ENCODE data around the gene ARNT2. TPM values are rescaled to one million over a fixed set of nuclear protein-coding genes. Genes with fewer than 3 reads are reported as not detected.

Gene ARNT2
- polyA plus RNA-seq, 2 of the 4 experiments (the other 2 are of a cell fraction): 8.9 to 17.0 TPM

DNA sequence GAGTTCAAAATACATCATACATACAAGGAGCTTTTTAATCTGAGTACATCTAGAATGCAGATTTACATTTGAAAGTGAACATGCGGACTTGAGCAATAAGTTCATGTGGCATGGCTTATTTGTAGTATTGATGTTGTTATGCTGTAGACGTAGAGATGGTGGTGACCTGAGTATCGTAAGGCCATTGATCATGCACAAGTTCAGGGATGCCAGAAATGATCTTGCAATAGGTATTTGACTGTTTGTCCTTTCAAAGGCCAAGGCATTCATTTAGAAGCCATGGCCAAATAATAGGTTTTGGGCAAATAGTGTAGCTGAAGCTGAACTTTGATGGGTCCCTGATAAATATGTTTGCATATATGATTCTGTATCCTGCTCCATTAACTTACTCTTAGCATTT lies 35.0 kb downstream of the ARNT2 start:
- Histone ChIP-seq H3K4me2 (no peak overlapping the region), H3K4me1 (peaks cover 25% of the 10 kb centered on the region), H3K4me3 (no peak overlapping the region), H3K27ac (no peak overlapping the region), H3K9me3 (no peaks in the 10 kb centered on the region)
- DNase-seq (ENCODE audit: low read depth in 1 of 2, low spot score in 1 of 2) (no peak), FAIRE-seq (peak; percentile 46), ATAC-seq (no peak)
- CTCF ChIA-PET: interaction anchor here (0.9 to 1.8 kb wide), 8 partner anchors 13 to 515 kb away, joined by 3 to 5 read pairs (median 4); partner anchors contain the start of gene CEMIP
- POLR2A ChIA-PET: no interaction called here
- TF ChIP-seq POLR2AphosphoS2 (conservative IDR thresholded peaks at IDR 0.05; ENCODE audit: low read length) (no peak), CEBPB (IDR thresholded peaks at IDR 0.05) (no peak), CBX2 (IDR thresholded peaks at IDR 0.05; ENCODE audit: borderline replicate concordance, low read depth) (no peak), CHD2 (IDR thresholded peaks at IDR 0.05; ENCODE audit: low read length, partially characterized antibody) (no peak), MAFK (IDR thresholded peaks at IDR 0.05; ENCODE audit: partially characterized antibody) (no peak), RNF2 (IDR thresholded peaks at IDR 0.05; ENCODE audit: borderline replicate concordance, low read depth) (no peak), PHF8 (IDR thresholded peaks at IDR 0.05; ENCODE audit: borderline replicate concordance, low read depth) (no peak), EHMT2 (IDR thresholded peaks at IDR 0.05; ENCODE audit: low read depth) (no peak), HOXB5 (CRISPR knock-in tag; IDR thresholded peaks at IDR 0.05) (no peak), EP300 (IDR thresholded peaks at IDR 0.05) (no peak), RFX5 (IDR thresholded peaks at IDR 0.05) (no peak), BHLHE40 (IDR thresholded peaks at IDR 0.05; ENCODE audit: low read depth, low read length) (no peak)
- TF ChIP-seq, protein P1, sequence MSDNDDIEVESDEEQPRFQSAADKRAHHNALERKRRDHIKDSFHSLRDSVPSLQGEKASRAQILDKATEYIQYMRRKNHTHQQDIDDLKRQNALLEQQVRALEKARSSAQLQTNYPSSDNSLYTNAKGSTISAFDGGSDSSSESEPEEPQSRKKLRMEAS (IDR thresholded peaks at IDR 0.05): no peak
- TF ChIP-seq, protein P2, sequence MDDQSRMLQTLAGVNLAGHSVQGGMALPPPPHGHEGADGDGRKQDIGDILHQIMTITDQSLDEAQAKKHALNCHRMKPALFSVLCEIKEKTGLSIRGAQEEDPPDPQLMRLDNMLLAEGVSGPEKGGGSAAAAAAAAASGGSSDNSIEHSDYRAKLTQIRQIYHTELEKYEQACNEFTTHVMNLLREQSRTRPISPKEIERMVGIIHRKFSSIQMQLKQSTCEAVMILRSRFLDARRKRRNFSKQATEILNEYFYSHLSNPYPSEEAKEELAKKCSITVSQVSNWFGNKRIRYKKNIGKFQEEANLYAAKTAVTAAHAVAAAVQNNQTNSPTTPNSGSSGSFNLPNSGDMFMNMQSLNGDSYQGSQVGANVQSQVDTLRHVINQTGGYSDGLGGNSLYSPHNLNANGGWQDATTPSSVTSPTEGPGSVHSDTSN (IDR thresholded peaks at IDR 0.05): no peak
- TF ChIP-seq, protein P3, sequence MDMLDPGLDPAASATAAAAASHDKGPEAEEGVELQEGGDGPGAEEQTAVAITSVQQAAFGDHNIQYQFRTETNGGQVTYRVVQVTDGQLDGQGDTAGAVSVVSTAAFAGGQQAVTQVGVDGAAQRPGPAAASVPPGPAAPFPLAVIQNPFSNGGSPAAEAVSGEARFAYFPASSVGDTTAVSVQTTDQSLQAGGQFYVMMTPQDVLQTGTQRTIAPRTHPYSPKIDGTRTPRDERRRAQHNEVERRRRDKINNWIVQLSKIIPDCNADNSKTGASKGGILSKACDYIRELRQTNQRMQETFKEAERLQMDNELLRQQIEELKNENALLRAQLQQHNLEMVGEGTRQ (IDR thresholded peaks at IDR 0.05): no peak
- TF ChIP-seq, protein P4, sequence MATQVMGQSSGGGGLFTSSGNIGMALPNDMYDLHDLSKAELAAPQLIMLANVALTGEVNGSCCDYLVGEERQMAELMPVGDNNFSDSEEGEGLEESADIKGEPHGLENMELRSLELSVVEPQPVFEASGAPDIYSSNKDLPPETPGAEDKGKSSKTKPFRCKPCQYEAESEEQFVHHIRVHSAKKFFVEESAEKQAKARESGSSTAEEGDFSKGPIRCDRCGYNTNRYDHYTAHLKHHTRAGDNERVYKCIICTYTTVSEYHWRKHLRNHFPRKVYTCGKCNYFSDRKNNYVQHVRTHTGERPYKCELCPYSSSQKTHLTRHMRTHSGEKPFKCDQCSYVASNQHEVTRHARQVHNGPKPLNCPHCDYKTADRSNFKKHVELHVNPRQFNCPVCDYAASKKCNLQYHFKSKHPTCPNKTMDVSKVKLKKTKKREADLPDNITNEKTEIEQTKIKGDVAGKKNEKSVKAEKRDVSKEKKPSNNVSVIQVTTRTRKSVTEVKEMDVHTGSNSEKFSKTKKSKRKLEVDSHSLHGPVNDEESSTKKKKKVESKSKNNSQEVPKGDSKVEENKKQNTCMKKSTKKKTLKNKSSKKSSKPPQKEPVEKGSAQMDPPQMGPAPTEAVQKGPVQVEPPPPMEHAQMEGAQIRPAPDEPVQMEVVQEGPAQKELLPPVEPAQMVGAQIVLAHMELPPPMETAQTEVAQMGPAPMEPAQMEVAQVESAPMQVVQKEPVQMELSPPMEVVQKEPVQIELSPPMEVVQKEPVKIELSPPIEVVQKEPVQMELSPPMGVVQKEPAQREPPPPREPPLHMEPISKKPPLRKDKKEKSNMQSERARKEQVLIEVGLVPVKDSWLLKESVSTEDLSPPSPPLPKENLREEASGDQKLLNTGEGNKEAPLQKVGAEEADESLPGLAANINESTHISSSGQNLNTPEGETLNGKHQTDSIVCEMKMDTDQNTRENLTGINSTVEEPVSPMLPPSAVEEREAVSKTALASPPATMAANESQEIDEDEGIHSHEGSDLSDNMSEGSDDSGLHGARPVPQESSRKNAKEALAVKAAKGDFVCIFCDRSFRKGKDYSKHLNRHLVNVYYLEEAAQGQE (IDR thresholded peaks at IDR 0.05): no peak
- 96% methylated on average over 3 of the region's 3 CpGs for WGBS (ENCODE audit: missing lambda C conversion rate)

DNA sequence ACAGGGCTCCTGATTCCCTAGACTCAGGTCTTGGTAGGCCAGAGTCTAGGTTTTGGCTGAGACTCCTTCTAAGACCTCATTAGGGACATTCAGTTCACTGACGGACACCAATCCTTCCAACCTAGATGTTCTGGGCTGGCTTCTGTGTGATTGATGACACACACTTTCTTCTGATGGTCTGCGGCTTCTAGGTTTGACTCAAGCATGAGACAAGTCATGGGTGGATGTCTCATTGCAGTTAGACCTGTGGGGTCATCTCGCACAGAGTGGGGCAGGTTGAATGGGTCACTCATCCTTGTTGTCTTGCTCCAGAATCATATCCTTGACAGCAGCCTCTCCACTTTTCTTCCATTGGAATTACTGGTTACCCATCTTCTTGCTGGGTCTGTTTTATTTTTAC lies 35.8 kb downstream of the ARNT2 start:
- H3K9me3 ChIP-seq: no peaks in the 10 kb centered on the region
- WGBS (ENCODE audit: missing lambda C conversion rate): 90% methylated on average over 3 of the region's 3 CpGs
- ATAC-seq (no peak), DNase-seq (ENCODE audit: low read depth in 1 of 2, low spot score in 1 of 2) (no peak), FAIRE-seq (no peak)
- ChIA-PET CTCF (interaction anchor here (0.8 to 1.8 kb wide), 5 partner anchors 16 to 530 kb away, joined by 3 to 5 read pairs (median 4); partner anchors contain the start of gene CEMIP), POLR2A (no interaction called here)
- no peak overlapping the region for H3K4me2 ChIP-seq
- no peak overlapping the region for H3K27ac ChIP-seq
- peaks cover 25% of the 10 kb centered on the region for H3K4me1 ChIP-seq
- H3K4me3 ChIP-seq: no peak overlapping the region
- TF ChIP-seq, protein P5, sequence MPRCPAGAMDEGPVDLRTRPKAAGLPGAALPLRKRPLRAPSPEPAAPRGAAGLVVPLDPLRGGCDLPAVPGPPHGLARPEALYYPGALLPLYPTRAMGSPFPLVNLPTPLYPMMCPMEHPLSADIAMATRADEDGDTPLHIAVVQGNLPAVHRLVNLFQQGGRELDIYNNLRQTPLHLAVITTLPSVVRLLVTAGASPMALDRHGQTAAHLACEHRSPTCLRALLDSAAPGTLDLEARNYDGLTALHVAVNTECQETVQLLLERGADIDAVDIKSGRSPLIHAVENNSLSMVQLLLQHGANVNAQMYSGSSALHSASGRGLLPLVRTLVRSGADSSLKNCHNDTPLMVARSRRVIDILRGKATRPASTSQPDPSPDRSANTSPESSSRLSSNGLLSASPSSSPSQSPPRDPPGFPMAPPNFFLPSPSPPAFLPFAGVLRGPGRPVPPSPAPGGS (IDR thresholded peaks at IDR 0.05): no peak
- no peak for TF ChIP-seq PHF8 (IDR thresholded peaks at IDR 0.05; ENCODE audit: borderline replicate concordance, low read depth)
- TF ChIP-seq ZNF302 (CRISPR knock-in tag; IDR thresholded peaks at IDR 0.05): no peak
- TF ChIP-seq SMC3 (IDR thresholded peaks at IDR 0.05): no peak
- no peak for TF ChIP-seq ZSCAN20 (CRISPR knock-in tag; IDR thresholded peaks at IDR 0.05)
- no peak for TF ChIP-seq JUNB (IDR thresholded peaks at IDR 0.05)
- no peak for TF ChIP-seq MAZ (IDR thresholded peaks at IDR 0.05; ENCODE audit: borderline replicate concordance, low read depth, low read length)
- TF ChIP-seq NFE2L2 (conservative IDR thresholded peaks at IDR 0.05; ENCODE audit: low read length): no peak
- no peak for TF ChIP-seq JUN (IDR thresholded peaks at IDR 0.05)
- no peak for TF ChIP-seq CHD4 (IDR thresholded peaks at IDR 0.05; ENCODE audit: borderline replicate concordance)
- no peak for TF ChIP-seq HDAC2 (IDR thresholded peaks at IDR 0.05)
- TF ChIP-seq RARB (CRISPR knock-in tag; IDR thresholded peaks at IDR 0.05): no peak
- TF ChIP-seq, protein P1 (IDR thresholded peaks at IDR 0.05): no peak
- TF ChIP-seq ZFP36 (IDR thresholded peaks at IDR 0.05; ENCODE audit: borderline replicate concordance, partially characterized antibody): no peak
- TF ChIP-seq, protein P6, sequence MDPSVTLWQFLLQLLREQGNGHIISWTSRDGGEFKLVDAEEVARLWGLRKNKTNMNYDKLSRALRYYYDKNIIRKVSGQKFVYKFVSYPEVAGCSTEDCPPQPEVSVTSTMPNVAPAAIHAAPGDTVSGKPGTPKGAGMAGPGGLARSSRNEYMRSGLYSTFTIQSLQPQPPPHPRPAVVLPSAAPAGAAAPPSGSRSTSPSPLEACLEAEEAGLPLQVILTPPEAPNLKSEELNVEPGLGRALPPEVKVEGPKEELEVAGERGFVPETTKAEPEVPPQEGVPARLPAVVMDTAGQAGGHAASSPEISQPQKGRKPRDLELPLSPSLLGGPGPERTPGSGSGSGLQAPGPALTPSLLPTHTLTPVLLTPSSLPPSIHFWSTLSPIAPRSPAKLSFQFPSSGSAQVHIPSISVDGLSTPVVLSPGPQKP (IDR thresholded peaks at IDR 0.05; ENCODE audit: low read depth, low read length): no peak
- no peak for TF ChIP-seq CBX2 (IDR thresholded peaks at IDR 0.05; ENCODE audit: borderline replicate concordance, low read depth)

All from A549 (cell line).